Loucy (cell line): ENCODE data around the gene FLNA.

ENCODE experiments used
- EZH2phosphoT487 ChIP-seq: fragments of 200-600 bp; IDR thresholded peaks from 2 replicates; pipeline ENCODE4 v1.6.1; 2018; ENCODE audit warnings: antibody characterized with exemption, mild to moderate bottlenecking, moderate library complexity, borderline replicate concordance
- TF ChIP-seq, protein P1 (sequence below): fragments of 200-600 bp; sonication (generic); conservative IDR thresholded peaks from 2 replicates; pipeline ENCODE4 v1.5.1; 2014; ENCODE audit warnings: mild to moderate bottlenecking, antibody characterized with exemption, low read length

GRCh38 chrX:154365052-154365600 is 9.3 kb downstream of the FLNA start:
- TF ChIP-seq, protein P1, sequence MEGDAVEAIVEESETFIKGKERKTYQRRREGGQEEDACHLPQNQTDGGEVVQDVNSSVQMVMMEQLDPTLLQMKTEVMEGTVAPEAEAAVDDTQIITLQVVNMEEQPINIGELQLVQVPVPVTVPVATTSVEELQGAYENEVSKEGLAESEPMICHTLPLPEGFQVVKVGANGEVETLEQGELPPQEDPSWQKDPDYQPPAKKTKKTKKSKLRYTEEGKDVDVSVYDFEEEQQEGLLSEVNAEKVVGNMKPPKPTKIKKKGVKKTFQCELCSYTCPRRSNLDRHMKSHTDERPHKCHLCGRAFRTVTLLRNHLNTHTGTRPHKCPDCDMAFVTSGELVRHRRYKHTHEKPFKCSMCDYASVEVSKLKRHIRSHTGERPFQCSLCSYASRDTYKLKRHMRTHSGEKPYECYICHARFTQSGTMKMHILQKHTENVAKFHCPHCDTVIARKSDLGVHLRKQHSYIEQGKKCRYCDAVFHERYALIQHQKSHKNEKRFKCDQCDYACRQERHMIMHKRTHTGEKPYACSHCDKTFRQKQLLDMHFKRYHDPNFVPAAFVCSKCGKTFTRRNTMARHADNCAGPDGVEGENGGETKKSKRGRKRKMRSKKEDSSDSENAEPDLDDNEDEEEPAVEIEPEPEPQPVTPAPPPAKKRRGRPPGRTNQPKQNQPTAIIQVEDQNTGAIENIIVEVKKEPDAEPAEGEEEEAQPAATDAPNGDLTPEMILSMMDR: no peak
- no peak for TF ChIP-seq EZH2phosphoT487
